CD1c-positive myeloid dendritic cell (primary cell): ENCODE measurements around the gene SEPTIN2.
"Not testable (repeated sequence)": the region's sequence is repeated elsewhere in the genome, so short reads cannot be mapped to it uniquely, and the experiment has no call there.

Experiments
- DNase-seq: peaks from one replicate; pipeline ENCODE4 v3.0.0-alpha.2; 2016; ENCODE audit errors: extremely low spot score

Gene SEPTIN2

DNA sequence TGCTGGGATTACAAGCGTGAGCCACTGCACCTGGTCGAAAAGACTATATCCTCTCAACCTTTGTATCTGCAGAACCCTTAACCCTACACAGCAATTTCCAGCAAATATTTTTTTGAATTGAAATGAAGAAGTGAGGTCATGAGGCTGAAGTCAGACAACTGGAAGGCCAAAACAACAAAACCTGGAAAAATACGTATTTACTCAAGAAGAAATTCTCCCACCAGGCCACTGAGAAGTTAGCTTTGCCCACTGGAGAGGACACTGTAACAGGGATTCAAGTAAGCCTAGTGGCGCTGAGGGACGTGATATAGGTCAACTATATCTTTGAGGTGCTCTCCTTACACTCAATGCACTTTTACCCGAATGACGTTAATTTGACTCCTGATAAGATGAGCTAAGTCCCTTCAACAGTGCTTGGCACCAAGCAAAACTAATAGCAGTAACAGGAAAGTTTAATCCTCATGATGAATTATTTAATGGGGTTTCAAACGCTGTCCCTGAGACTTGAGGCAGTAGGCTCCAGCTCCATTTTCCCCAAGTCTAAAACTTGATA lies 2.1 kb upstream of the SEPTIN2 start:
- peak; percentile 30 for DNase-seq

DNA sequence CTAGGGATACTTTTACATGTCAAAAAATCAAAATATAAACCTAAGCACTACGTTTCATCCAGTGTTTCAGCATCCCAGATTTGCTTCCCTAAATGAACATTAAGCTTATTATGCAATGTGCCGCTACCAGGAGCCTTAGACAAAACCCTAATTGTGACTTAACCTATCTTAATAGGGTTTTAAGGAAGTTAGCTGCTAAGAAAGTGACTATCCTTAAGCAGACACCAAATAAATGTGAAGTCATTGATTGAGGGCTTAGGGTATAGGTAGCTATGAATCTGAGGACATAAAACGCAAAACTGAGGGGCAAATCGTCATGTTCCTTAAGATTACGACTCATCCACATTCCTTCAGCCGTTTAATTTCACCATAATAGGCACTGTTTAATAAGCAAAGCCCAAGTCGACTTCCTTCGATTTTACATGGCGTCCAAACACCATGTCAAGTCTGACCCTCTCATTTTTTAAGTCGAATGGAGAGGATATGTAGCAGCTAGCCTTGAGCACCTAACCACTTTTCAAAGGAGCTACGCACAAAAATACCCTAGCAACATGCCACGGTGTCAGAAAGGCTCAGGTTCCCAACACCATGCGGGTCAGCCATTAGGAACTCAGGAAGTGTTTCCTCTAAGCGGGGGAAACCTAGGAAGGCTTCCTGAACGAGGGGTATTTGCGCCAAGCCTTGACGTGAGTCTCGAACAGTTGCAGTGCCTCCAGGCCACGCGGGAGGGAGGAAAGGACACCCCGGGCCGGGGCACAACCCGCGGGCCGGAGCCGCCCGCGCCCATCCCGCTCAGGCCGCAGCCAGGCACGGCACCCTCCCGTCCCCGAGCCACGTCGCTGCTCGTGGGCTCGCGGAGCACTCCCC lies 1.3 kb upstream of the SEPTIN2 start:
- DNase-seq: peak; percentile 84

DNA sequence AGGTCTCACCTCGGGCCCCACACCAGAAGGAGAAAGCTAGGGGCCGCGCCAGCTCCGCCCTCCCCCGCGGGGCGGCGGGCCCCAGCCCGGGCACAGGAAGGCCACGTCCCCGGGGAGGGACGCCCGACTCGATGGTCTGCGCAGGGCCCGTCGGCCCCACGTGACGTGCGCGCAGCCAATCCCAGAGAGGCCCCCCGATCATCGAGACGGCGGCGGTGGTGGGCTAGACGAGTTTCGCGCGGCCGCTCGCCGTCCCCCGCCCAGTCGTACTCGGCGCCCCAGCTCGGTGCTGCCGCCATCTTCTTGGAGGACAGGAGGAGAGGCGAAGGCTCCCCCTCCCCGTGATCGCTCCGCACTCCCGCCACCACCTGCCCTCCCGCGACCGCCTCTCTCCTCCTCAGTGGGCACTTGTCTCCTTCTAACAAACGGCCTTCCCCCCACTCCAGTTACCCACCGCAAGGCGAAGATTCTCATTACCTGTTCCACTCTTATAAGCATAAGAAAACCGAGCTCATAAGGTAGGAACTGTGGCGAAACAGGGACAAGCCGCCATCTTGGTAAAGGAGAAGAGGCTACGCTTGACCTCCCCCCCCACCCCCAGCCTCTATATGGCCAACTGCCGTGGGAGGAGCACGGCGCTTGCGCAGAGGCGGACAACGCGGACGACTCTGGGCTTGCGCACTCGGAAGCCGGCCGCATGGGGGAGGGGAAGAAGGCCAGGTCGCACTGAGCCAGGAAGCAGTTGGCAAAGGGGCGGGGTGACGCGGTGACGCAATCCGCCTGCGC lies 439 bp upstream of the SEPTIN2 start, which contains the start of gene HDLBP:
TSS of gene HDLBP (minus strand) at position 580 of the 786 bp plus-strand sequence. CDS start 48,803 bp downstream, outside the sequence.
- DNase-seq: peak; percentile 100

DNA sequence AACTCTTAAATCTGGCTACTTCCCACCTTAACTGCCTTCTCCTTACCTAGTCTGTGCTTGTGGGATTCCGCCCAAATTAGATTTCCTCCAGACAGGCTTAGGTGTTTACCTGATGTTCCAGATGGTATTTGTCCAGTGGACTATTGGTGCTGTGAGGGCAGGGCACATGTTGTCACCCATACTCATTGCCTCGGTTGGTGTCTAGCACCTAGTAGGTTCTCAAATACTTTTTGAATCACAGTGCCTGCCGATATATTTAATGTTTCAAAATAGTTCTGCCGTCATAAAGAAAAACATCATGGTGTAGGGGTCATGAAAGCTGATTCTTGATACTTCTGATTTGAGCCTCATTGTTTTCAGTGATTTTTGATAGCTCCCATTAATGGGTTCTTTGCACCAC lies 1.1 kb downstream of the SEPTIN2 start:
- no peak for DNase-seq

DNA sequence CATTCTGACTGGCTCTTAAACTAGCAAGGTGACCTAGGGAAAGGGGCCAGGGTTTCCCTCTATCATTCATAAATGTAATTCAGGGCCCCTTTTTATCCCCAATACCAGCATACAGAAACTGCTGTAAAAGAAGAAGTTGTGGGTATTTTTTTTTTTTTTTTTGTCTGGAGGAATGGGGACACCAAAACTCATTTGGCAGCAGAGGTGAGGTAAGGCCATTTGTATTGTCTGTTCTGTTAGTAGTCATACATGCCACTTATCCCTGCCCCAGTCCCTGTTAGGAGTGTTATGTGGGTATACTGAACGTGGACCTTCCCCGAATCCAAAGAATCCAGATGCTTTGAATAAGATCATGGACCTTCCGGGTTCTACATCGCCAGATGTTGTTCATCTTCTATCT lies 1.7 kb downstream of the SEPTIN2 start:
- DNase-seq: peak; percentile 38

DNA sequence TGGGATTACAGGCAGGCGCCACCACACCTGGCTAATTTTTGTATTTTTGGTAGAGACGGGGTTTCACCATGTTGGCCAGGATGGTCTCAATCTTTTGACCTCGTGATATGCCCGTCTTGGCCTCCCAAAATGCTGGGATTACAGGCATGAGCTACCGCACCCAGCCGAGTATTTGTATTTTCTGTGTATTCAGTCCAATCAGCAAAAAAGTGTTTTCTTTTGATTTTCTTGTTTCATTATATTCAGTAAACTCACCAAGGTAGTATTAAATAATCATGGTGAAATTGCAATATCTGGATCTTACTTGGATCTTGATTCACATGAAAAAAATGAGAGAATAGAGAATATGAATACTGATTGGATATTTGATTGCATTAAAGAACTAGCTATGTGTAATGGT lies 3.1 kb downstream of the SEPTIN2 start:
- not testable (repeated sequence) for DNase-seq

DNA sequence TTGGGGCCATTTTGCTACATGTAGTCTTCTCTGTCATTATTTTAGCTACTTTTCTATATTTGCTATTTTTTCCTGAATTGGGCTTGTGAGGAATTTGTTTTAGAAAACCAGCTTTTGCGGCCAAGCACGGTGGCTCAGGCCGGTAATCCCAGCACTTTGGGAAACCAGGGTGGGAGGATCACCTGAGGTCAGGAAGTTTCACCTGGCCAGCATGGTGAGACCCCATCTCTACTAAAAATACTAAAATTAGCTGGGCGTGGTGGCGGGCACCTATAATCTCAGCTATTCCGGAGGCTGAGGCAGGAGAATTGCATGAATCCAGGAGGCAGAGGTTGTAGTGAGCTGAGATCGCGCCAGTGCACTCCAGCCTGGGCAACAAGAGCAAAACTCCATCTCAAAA lies 4.7 kb downstream of the SEPTIN2 start:
- no peak for DNase-seq

DNA sequence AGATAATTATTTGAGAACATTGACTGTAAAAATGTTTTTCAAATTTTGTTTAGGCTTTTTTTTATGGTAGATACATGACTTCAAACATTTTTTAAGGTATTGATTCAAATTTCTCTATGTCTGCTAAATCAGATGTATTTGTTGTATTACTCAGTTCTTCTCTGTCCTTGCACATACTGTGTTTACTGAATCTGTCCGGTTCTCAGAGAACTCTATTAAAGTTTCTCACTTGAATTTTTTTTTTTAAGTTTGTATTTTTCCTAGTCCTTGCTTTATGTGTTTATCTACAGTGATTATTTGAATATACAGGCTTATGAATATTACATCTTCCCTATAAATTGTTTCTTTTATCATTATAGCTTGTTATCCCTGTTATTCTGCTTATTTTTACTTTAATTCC lies 5.3 kb downstream of the SEPTIN2 start:
- DNase-seq: no peak

DNA sequence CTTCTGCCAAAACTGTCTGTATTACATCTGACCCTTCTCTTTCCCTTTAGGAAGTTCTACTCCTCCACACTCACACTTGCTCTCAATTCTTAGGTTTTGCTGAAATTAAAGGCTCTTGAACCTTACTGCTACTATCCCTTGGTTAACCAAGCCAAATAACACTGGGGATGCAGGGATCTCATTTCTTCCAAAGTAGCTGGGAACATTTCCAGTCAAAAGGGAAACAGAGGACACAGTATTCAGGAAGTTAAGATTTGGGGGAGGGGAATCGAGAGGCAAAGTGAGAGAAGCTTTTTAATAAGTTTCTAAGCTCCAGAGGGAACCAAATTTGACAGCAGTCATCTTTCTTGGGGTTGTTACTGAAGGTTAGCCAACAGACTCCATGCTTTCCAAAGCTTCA lies 6.2 kb downstream of the SEPTIN2 start:
- peak; percentile 34 for DNase-seq

DNA sequence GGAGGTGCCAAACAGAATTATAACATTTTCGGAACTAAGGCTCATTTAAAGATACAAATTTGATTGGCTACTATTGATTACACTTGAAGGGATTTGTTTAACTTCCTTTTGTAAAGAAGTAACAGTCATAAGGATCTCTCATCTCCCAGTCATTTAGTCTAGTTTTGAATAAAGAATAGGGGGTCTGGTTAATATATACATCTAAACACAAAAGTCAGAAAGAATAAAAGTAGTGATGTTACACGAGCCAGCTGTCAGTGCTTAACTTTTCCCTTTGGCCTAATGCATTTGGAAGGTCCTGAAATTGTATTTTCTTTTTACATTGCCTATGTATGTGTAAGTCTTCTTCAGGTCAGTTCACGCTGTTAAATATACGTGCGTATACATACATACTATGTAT lies 8.1 kb downstream of the SEPTIN2 start:
- DNase-seq: no peak

DNA sequence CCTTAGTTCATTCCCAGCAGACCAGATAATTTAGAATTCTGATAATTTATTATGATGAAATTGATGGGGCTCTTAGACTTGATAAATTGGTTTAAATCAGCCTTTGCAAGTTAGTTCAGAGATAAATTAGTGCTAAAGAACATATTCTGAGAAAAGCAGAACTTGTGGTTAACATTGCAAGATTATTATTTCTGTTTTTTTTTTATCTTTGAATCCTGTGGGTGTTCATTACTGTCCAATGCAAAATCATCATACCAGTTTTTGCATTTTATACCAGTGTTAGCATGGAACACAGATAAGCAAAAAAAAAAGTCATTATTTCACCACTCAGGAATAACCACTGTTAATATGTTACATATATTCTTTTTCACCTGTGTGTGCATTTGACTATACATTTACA lies 9.1 kb downstream of the SEPTIN2 start:
- DNase-seq: peak; percentile 73

DNA sequence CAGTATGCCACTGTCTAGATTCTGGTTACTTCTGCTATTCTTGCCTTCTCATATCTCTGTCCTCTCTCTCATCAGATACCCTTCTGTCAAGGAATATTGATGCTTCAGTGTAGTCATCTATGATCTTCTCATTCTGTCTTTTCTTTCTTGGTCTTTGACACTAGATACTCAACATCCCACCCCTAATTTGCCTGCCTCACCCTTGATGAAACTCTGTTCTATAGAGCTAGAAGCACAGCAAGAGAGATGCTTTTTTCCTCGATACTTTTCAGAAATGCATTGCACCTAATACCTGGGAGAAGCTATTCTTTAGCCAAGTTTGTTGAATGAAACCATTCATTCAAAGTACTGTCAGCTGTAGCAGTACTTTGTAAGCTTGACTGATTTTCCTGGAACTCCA lies 9.5 kb downstream of the SEPTIN2 start:
- no peak for DNase-seq

DNA sequence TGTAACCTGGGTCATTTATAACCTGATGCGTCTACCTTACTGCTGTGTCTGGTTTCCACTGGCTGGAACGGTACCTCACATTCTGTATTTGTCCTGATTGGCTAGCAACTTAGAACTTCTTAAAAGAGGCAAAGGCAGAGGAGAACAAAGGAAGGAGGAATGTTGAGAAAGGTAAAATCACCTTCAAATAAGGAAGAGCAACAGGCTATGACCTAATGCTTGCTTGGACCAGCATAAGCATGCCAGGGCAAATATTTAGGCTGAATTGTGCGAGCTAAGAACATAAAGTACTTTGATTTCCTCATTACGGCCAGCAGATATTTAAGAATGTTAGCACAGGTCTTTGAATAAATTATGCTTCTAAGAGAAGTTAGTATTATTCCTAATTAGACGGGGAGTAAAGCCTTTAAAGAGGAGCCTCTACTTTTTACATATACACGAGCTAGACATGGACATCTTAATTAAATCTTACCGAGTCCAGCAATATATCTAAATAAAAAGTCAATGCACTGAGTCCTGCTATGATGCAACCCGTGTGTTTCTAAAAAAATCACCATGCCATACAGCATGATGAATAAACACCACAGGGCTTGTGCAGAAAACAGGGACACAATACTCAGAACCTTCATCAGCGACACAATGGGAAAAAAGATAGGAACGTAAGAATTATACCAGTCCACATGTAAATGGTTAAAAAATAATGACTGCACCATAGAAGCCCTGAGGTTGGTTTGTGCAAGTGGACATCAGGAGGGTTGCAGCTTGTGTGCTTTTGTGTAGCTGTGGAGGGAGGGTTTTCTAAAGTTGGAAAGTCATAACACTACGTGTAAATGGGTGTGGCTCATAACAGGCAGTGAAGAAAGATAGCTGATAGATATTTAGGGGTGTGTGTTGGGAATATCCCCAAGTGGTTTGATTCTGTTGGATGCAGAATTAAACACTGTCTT lies 14.2 kb downstream of the SEPTIN2 start:
- no peak for DNase-seq

DNA sequence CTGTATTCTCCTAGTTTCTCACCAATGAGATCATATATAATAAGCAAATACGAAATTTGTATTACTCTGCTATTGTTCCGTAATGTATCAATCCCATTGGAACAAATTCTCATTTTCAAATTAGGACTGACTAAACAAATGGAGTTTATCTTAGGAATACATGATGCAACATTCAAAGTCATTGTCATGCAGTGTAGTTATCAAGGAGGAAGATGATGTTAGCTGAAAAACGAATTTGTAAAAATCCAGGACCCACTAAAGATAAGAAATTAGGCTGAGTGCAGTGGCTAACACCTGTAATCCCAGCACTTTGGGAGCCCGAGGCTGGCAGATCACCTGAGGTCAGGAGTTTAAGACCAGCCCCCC lies 14.9 kb downstream of the SEPTIN2 start:
- DNase-seq: no peak

DNA sequence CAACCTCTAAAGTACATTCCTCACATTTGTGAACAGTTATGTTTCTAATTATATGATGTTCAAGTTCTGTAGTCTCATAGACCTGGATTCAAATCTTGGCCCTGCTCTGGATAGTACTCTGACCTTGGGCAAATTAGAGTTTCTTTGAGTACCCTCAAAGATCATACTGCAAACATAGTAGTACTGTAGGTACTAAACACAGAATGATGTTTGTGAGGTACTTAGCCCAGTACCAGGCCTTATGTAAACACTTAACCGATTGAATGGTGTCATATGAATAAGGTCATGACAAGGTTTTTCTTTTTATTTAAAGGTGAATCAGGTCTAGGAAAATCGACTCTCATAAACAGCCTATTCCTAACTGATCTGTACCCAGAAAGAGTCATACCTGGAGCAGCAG lies 19.1 kb downstream of the SEPTIN2 start:
- DNase-seq: no peak

DNA sequence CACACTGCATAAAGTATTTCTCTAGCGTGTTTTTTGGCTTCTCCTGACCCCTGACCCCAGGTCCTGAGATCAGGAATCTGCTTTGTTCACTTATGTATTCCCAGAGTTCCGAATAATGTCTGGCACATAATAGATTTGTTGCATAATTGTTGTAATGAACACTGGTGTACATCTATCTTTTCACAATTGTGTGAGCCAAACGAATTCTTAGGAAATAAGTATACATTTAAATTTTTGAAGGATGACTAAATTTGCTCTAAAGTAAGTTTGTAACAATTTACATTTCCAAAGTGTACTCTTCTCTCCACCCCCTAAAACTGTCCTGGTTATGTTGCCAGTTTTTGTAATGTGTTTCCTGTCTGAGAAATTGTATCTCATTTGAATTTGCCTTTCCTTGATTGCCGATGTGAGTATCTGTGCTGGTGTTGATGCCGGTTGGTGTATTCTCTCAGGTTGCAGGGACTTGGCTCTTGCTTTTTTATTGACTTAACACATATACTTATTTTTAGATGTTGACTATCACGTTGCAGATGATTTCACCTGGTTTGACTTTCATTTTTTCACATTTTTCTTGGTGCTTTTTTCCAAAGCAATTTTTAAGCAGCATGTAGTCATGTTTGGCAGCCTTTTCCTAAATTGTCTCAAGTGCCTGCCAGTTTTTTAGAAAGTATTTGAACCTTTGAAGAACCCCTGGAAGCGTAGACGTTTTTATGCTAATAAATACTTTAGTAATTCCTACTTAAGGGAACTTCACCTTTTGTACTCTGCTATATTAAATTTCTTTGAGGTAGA lies 24.3 kb downstream of the SEPTIN2 start:
- DNase-seq: no peak

DNA sequence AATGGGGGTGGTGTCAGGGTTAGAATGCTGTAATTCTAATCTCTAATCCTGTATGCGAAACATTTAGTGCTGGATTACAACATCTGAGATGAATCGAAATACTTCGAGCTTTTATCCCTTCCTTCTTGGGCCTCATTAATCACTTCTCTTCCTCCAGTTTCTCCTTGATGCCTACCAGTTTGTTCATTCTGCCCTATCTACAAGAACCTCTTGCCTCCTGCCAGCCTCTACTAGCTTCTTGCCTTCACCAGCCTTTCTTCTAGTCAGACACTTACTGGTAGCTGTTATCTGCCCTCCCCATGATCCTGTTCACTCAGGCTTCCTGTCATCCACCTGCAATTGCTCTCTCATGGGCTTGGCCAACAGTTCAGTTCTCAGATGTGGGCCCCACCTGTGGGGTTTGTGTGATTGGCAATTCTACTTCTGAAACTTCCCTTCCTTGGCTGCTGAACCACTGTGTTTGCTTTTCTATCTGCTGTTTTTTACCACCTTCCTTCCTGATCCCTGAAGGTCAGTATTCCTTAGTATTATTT lies 25.0 kb downstream of the SEPTIN2 start:
- no peak for DNase-seq

DNA sequence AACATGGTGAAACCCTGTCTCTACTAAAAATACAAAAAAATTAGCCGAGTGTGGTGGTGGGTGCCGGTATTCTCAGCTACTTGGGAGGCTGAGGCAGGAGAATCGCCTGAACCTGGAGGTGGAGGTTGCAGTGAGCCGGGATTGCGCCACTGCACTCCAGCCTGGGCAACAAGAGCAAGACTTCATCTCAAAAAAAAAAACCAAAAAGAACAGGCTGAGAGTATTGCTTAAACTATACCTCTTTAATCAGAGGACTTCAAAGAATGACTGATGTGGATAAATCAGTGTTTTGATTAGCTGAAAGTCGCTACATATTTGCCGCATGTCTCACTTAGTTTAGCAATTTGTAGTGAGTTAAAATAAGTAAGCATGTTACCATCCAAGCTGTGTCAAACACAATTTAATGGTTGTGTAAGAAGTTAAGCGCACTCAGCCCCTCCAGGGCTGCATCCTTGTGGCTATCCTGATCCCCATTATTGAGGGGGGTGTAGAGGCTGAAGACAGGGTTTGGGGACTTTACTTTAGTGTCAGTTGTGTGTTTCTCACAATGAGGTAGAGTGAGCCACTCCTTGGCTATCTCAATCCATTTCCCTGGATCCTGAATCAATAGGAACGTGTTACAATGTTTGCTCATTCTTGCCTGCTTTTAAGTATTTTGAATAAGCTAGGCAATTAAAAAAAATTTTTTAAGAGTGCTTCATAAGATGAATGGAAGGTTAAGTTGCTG lies 29.4 kb downstream of the SEPTIN2 start:
- DNase-seq: no peak

DNA sequence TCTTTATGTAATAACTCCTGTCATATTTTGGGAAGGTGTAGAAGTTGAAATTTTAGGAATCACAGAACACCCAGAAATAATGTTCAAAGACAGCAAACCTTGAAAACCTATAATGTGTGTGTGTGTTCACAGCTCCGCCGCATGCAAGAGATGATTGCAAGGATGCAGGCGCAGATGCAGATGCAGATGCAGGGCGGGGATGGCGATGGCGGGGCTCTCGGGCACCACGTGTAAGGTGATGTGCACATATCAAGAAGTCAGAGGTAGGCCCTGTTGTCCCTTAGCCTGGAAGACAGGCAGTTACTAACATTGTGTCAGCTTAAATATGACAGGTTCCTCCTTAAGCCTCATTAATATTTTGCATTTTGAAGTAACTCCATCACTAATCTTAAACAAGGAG lies 34.2 kb downstream of the SEPTIN2 start:
- no peak for DNase-seq

DNA sequence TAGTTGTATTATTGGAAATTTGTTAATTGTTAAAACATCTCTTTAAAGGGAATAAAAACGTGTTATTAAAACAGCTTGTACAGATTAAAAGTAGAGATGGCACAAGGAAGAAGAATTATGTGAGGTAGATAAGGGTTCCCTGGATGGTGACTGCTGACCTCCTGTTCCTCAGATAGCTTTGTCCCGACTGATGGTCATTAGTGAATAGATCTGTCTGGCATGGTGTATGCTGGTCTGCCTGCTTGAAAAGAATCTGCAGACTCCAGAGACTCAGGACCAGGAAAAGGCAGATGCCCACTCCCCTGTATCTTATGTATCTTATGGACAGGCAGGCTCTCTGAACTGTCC lies 34.8 kb downstream of the SEPTIN2 start:
- no peak for DNase-seq
